K562 (cell line): ENCODE measurements around the gene PPP1R14C. TPM values are rescaled to one million over a fixed set of nuclear protein-coding genes. Genes with fewer than 3 reads are reported as not detected.

Source experiments
- ATAC-seq: fragments of 200-7000 bp; cut with Tn5 transposase; 3 replicates; pipeline ENCODE4 v1.9.1; 2020; ENCODE audit warnings: moderate library complexity
- BruUV-seq: library from RNA; stranded (reverse); fragments of 400-500 nt; replicated peaks from 2 replicates; lab custom pipeline; 2021; lab: Mats Ljungman, UMichigan
- CTCF ChIA-PET: fragments of 300-600 bp; formaldehyde crosslinking; extraction: SDS; loops from one replicate; lab custom pipeline; 2021; ENCODE audit warnings: low intra/inter-chr PET ratio; lab: Yijun Ruan, JAX
- POLR2A ChIA-PET: fragments of 300-600, 350-650 bp; sonication (Branson Sonifier 250); formaldehyde crosslinking; extraction: SDS; loops from one replicate; lab custom pipeline; 2021; ENCODE audit warnings: antibody characterized with exemption, inconsistent platforms; lab: Yijun Ruan, JAX
- DNase-seq, 4 experiments: peaks; one replicate each; pipeline versions ENCODE4 v3.0.0 to v3.0.0-alpha.2; 2011 to 2018; ENCODE audit warnings: low spot score in 3 of 4, mixed read lengths in 3 of 4; ENCODE audit errors: extremely low read depth in 1 of 4
- FAIRE-seq: peaks from 2 replicates; lab custom pipeline; 2011; peaks lifted over from hg19 to GRCh38; lab: Jason Lieb, UNC
- H2AFZ ChIP-seq: 2 replicates; pipeline ENCODE4 v1.6.0; 2011; ENCODE audit warnings: low read depth, low read length, control low read depth, inconsistent platforms
- H3K27ac ChIP-seq: fragments of 200-600 bp; 3 replicates; pipeline ENCODE4 v1.8.0; 2011; ENCODE audit warnings: low read depth, mild to moderate bottlenecking, control low read depth, inconsistent platforms, low read length, moderate library complexity, mixed read lengths; ENCODE audit errors: extremely low read depth
- H3K27me3 ChIP-seq, 2 experiments: fragments of 300-600 bp in 1 of 2; 2 replicates in 1 of 2; 3 replicates in 1 of 2; pipeline versions ENCODE4 v1.6.0 to v1.8.0; 2011; ENCODE audit warnings: inconsistent platforms in 2 of 2, low read length in 2 of 2, mild to moderate bottlenecking in 1 of 2, mixed read lengths in 1 of 2, moderate library complexity in 1 of 2; ENCODE audit not compliant: control insufficient read depth in 2 of 2, insufficient read depth in 2 of 2
- H3K36me3 ChIP-seq: fragments of 300-600 bp; 3 replicates; pipeline ENCODE4 v1.8.0; 2011; ENCODE audit warnings: mild to moderate bottlenecking, low read length, inconsistent platforms; ENCODE audit not compliant: control insufficient read depth, insufficient read depth
- H3K4me1 ChIP-seq, 2 experiments: fragments of 200-600 bp in 1 of 2; replicated peaks in 1 of 2; 2 replicates in 1 of 2; 3 replicates in 1 of 2; pipeline versions ENCODE4 v1.5.1 to v1.8.0; 2011; ENCODE audit warnings: inconsistent platforms in 2 of 2, low read length in 2 of 2, mild to moderate bottlenecking in 1 of 2, mixed read lengths in 1 of 2, moderate library complexity in 1 of 2; ENCODE audit not compliant: control insufficient read depth in 2 of 2, insufficient read depth in 2 of 2
- H3K4me2 ChIP-seq: 2 replicates; pipeline ENCODE4 v1.6.1; 2011; ENCODE audit warnings: low read length, control low read depth, inconsistent platforms, mixed read lengths; ENCODE audit not compliant: insufficient read depth
- H3K4me3 ChIP-seq: fragments of 200-600 bp; sonication (generic), shearing (Covaris generic); 2 replicates; pipeline ENCODE4 v1.5.1; 2016; ENCODE audit warnings: control low read depth, inconsistent platforms
- H3K79me2 ChIP-seq: fragments of 200-600 bp; 3 replicates; pipeline ENCODE4 v1.8.0; 2011; ENCODE audit warnings: low read length, inconsistent platforms; ENCODE audit not compliant: control insufficient read depth, insufficient read depth
- H3K9ac ChIP-seq, 2 experiments: 2 replicates each; pipeline versions ENCODE4 v1.6.0 to v1.6.1; 2011; ENCODE audit warnings: low read depth in 2 of 2, low read length in 2 of 2, control low read depth in 1 of 2, inconsistent platforms in 1 of 2, mild to moderate bottlenecking in 1 of 2, mixed read lengths in 1 of 2; ENCODE audit not compliant: insufficient read depth in 1 of 2
- H3K9me1 ChIP-seq: one replicate; pipeline ENCODE4 v1.6.0; 2011; ENCODE audit warnings: inconsistent platforms, mild to moderate bottlenecking, low read length, moderate library complexity; ENCODE audit not compliant: control insufficient read depth, insufficient read depth
- H3K9me3 ChIP-seq: replicated peaks from 2 replicates; pipeline ENCODE4 v1.5.1; 2011; ENCODE audit warnings: low read depth, low read length, inconsistent platforms; ENCODE audit not compliant: control insufficient read depth, insufficient read depth
- H4K20me1 ChIP-seq: replicated peaks from 2 replicates; pipeline ENCODE4 v1.6.1; 2011; ENCODE audit warnings: low read length, inconsistent platforms, mixed read lengths; ENCODE audit not compliant: control insufficient read depth, insufficient read depth
- ATF3 ChIP-seq, 2 experiments: fragments of 450-650 bp in 1 of 2; sonication (generic) in 1 of 2; formaldehyde crosslinking in 1 of 2; IDR thresholded peaks in 1 of 2; conservative IDR thresholded peaks in 1 of 2; 2 replicates each; pipeline versions ENCODE4 v1.6.1 to v1.8.1; 2016 to 2023; ENCODE audit warnings: mild to moderate bottlenecking in 2 of 2, moderate library complexity in 2 of 2, inconsistent platforms in 1 of 2, missing genetic modification reagents in 1 of 2
- ETV5 ChIP-seq: sonication (generic); formaldehyde crosslinking; IDR thresholded peaks from 2 replicates; pipeline ENCODE4 v1.4.0; 2020; ENCODE audit warnings: low read depth, mild to moderate bottlenecking, missing genetic modification reagents
- HBP1 ChIP-seq: fragments of 450-650 bp; formaldehyde crosslinking; IDR thresholded peaks from 2 replicates; pipeline ENCODE4 v1.4.0; 2022; ENCODE audit warnings: missing genetic modification characterization
- HEY1 ChIP-seq: fragments of 250-450 bp; sonication (Bioruptor Pico); IDR thresholded peaks from 2 replicates; pipeline ENCODE4 v1.5.0; 2020; ENCODE audit warnings: mild to moderate bottlenecking, moderate library complexity, borderline replicate concordance
- LEF1 ChIP-seq: fragments of 450-650 bp; IDR thresholded peaks from 2 replicates; pipeline ENCODE4 v1.6.1; 2016; ENCODE audit warnings: mild to moderate bottlenecking
- MCM2 ChIP-seq: fragments of 450-650 bp; IDR thresholded peaks from 2 replicates; pipeline ENCODE4 v1.6.1; 2017; ENCODE audit warnings: low read depth, mild to moderate bottlenecking
- NFE2 ChIP-seq: IDR thresholded peaks from 2 replicates; pipeline ENCODE4 v1.6.1; 2014; ENCODE audit warnings: antibody characterized with exemption, low read depth
- NFXL1 ChIP-seq: fragments of 450-650 bp; formaldehyde crosslinking; IDR thresholded peaks from 2 replicates; pipeline ENCODE4 v1.4.0; 2021; ENCODE audit warnings: mild to moderate bottlenecking
- PATZ1 ChIP-seq: fragments of 250-450 bp; sonication (Bioruptor Pico); IDR thresholded peaks from 2 replicates; pipeline ENCODE4 v1.5.0; 2020; ENCODE audit warnings: mild to moderate bottlenecking, borderline replicate concordance
- TAF15 ChIP-seq: fragments of 200-400 bp; formaldehyde crosslinking; IDR thresholded peaks from 2 replicates; pipeline ENCODE4 v1.6.1; 2017; ENCODE audit warnings: mild to moderate bottlenecking, low read depth, low read length, moderate library complexity
- TEAD2 ChIP-seq: fragments of 450-650 bp; IDR thresholded peaks from 2 replicates; pipeline ENCODE4 v1.6.1; 2016; ENCODE audit warnings: missing genetic modification characterization, control low read depth, missing compliant biosample characterization
- TEAD4 ChIP-seq, 2 experiments: sonication (generic) in 1 of 2; formaldehyde crosslinking in 1 of 2; IDR thresholded peaks; 2 replicates each; pipeline versions ENCODE4 v1.6.1 to v1.8.0; 2012 to 2022; ENCODE audit warnings: borderline replicate concordance in 1 of 2, inconsistent platforms in 1 of 2, low read length in 1 of 2, mild to moderate bottlenecking in 1 of 2, missing genetic modification reagents in 1 of 2
- WGBS: fragments of 100-300 bp; shearing (Covaris generic); methylation state at CpG from one replicate; pipeline ENCODE4 v1.1.6; 2016; ENCODE audit warnings: low coverage, mixed read lengths; ENCODE audit not compliant: insufficient coverage; ENCODE audit errors: missing lambda C conversion rate; 5-methylcytosine and 5-hydroxymethylcytosine counted together
- in situ Hi-C: fragments of 300-500 bp; cut with MboI; formaldehyde crosslinking; loops from 4 replicates; pipeline ENCODE4 v1.15.0; 2018; ENCODE audit warnings: inconsistent platforms, mixed read lengths
- intact Hi-C: fragments of 100-400 bp; cut with micrococcal nuclease; formaldehyde crosslinking; loops from 2 replicates; pipeline ENCODE4 v1.14.2; 2022
- polyA plus RNA-seq, 8 experiments: library from polyadenylated mRNA; depleted of rRNA in 4 of 8; stranded (reverse) in 5 of 8; unstranded in 3 of 8; fragments of >200 nt; fragmentation: Nextera tagmentation in 2 of 8; fragmentation: Illumina TruSeq in 1 of 8; extraction: Ambion mirVana in 2 of 8; extraction: Trizol in 1 of 8; gene quantifications; 2 replicates each; pipeline versions ENCODE4 v1.2.1 to v1.2.3, GENCODE V29; 2011 to 2014; ENCODE audit warnings: inconsistent platforms in 1 of 8, missing spikeins in 1 of 8
- total RNA-seq, 7 experiments: library from RNA; depleted of rRNA in 6 of 7; stranded (reverse); fragments of >200 nt in 6 of 7; fragmentation: Illumina TruSeq in 2 of 7; extraction: Trizol in 2 of 7; gene quantifications; 2 replicates each; pipeline versions ENCODE4 v1.2.1 to v1.2.3, GENCODE V29; 2011 to 2021; ENCODE audit warnings: low replicate concordance in 1 of 7

PPP1R14C gene
- total and polyA plus RNA-seq, 9 of the 15 experiments (the other 6 are each of a cell fraction or from before 2014, with no cell fraction given) = 4.5 to 16.6 (median 11.9) TPM

- TF ChIP-seq ATF3 (IDR thresholded peaks at IDR 0.05) (no peak), ATF3 (CRISPR knock-in tag; conservative IDR thresholded peaks at IDR 0.05) (no peak), NFXL1 (CRISPR knock-in tag) (peak; percentile 12), ETV5 (CRISPR knock-in tag) (0 out of 2 replicates have a peak, but pooled peaks have one; percentile 67), HBP1 (CRISPR knock-in tag) (no peak)
These were observed 128.3 kb downstream of the PPP1R14C start (continued) for GRCh38 chr6:150271172-150271500.

GRCh38 chr6:150271501-150272263 lies 128.8 kb downstream of the PPP1R14C start:
- no peaks in the 10 kb centered on the region for H3K79me2 ChIP-seq
- H3K9me1 ChIP-seq = no peaks in the 10 kb centered on the region
- H3K4me3 ChIP-seq = no peak overlapping the region
- DNase-seq = peak; percentile 87 to 95 (median 90)
- peak; percentile 87 for FAIRE-seq
- 2% methylated on average over 6 of the region's 6 CpGs for WGBS
- H3K9me3 ChIP-seq = no peaks in the 10 kb centered on the region
- H3K36me3 ChIP-seq = no peaks in the 10 kb centered on the region
- ChIA-PET POLR2A (interaction anchor here (0.6 to 2.4 kb wide), 16 partner anchors 14 to 748 kb away, joined by 3 to 11 read pairs (median 3); no protein-coding TSS in a partner anchor), CTCF (interaction anchor here (0.6 kb wide), 1 partner anchor 21 kb away, joined by 3 read pairs; no protein-coding TSS in a partner anchor)
- H4K20me1 ChIP-seq = no peaks in the 10 kb centered on the region
- H3K9ac ChIP-seq = peak overlapping the region; percentile 53 to 67; a peak in 3 of 4 replicates
- peak overlapping the region; percentile 93 for H3K27ac ChIP-seq
- intact Hi-C loops = loop anchor here (2.0 to 10.0 kb wide), 5 partner anchors 51 to 337 kb away; no protein-coding TSS in a partner anchor
- peaks cover 65 to 95% of the 10 kb centered on the region in 2 experiments for H3K4me1 ChIP-seq
- in situ Hi-C loops = no loop called here
- no TSS peak for BruUV-seq
- H3K4me2 ChIP-seq = peak overlapping the region; percentile 76
- peak; percentile 65 for ATAC-seq
- peak overlapping the region; percentile 57; the same call in 1 of the 2 replicates for H2AFZ ChIP-seq
- H3K27me3 ChIP-seq = no peaks in the 10 kb centered on the region
- TF ChIP-seq MCM2 (no peak), HEY1 (CRISPR knock-in tag) (peak; percentile 90; the same call in 1 of the 2 replicates), TAF15 (no peak), NFE2 (peak; percentile 49), PATZ1 (CRISPR knock-in tag) (no peak), ATF3 (IDR thresholded peaks at IDR 0.05) (peak; percentile 99), ATF3 (CRISPR knock-in tag; conservative IDR thresholded peaks at IDR 0.05) (peak; percentile 69), LEF1 (peak; percentile 97), TEAD2 (tag) (no peak), TEAD4 (IDR thresholded peaks at IDR 0.05; ENCODE audit: low read length) (peak; percentile 98), TEAD4 (CRISPR knock-in tag; IDR thresholded peaks at IDR 0.05; ENCODE audit: borderline replicate concordance) (no peak)
